Thyroid gland (tissue), 4 donors: ENCODE results near the gene MAP3K10.

Experiments used
- POLR2A ChIP-seq, 2 donors: fragments of 450-650 bp; IDR thresholded peaks; one replicate each; pipeline ENCODE4 v1.6.1; 2017; ENCODE audit warnings: antibody characterized with exemption in 2 of 2, mild to moderate bottlenecking in 2 of 2, moderate library complexity in 1 of 2
- TF ChIP-seq, protein P1 (sequence below), 6 experiments: fragments of 200-600 bp in 3 of 6; fragments of 450-650 bp in 3 of 6; sonication (generic) in 3 of 6; IDR thresholded peaks; one replicate each; pipeline ENCODE4 v1.5.1; 2016 to 2019; ENCODE audit warnings: antibody characterized with exemption in 6 of 6, mild to moderate bottlenecking in 2 of 6, inconsistent platforms in 1 of 6, moderate library complexity in 1 of 6

DNA sequence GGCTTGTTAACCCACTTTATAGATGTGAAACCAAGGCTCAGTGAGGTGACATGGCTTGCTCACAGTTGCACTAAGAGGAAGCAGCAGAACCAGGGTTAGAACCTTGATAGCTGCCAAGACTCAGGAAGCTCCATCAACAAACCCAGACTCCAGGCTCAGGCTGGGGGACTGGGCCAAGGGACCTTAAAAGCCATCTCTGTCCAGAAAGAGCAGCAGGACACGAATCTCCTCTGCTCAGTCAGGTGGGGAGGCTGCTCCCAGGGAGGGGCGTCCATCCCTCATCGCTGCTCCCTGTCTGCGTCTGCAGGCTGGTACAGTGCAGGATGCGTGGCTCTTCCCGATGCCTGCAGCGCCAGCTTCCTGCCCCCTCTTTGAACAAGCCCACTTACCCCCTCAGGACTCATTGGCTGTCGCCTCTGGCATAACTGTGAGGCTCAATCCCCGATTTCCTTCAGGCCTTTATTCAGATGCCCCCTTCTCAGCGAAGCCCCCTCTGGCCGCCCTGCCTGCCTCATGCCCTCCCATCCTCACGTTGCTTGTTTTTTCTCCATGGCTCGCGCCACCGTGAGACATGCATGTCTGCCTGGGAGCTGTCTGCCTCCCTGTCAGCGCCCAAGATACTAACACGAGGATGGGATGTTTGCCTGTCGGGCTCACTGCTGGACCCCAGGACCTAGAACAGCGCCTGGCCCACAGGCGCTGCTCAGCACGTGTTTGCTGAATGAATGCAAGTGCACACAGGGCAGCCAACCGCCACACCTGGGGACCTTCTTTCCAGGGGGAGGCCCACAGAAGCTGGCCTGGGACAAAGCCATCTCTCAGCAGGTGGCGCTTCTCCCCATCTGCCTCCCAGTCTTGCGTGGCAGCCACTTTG lies 72.5 kb downstream of the MAP3K10 start:
- no peak for TF ChIP-seq POLR2A (IDR thresholded peaks at IDR 0.05)
- TF ChIP-seq, protein P1, sequence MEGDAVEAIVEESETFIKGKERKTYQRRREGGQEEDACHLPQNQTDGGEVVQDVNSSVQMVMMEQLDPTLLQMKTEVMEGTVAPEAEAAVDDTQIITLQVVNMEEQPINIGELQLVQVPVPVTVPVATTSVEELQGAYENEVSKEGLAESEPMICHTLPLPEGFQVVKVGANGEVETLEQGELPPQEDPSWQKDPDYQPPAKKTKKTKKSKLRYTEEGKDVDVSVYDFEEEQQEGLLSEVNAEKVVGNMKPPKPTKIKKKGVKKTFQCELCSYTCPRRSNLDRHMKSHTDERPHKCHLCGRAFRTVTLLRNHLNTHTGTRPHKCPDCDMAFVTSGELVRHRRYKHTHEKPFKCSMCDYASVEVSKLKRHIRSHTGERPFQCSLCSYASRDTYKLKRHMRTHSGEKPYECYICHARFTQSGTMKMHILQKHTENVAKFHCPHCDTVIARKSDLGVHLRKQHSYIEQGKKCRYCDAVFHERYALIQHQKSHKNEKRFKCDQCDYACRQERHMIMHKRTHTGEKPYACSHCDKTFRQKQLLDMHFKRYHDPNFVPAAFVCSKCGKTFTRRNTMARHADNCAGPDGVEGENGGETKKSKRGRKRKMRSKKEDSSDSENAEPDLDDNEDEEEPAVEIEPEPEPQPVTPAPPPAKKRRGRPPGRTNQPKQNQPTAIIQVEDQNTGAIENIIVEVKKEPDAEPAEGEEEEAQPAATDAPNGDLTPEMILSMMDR (IDR thresholded peaks at IDR 0.05) = no peak
